IMR-90 (cell line): ENCODE measurements around the gene ZDHHC18. TPM values are rescaled to one million over a fixed set of nuclear protein-coding genes. Genes with fewer than 3 reads are reported as not detected.
A peak's percentile ranks its signal among the peaks of the same experiment; 100 is the strongest.

Experiments used
- ATAC-seq: fragments of 200-7000 bp; cut with Tn5 transposase; 2 replicates; pipeline ENCODE4 v1.9.1; 2020; ENCODE audit warnings: low read depth, mild to moderate bottlenecking, moderate library complexity
- BruUV-seq: library from RNA; stranded (reverse); fragments of 400-500 nt; replicated peaks from 2 replicates; lab custom pipeline; 2021; lab: Mats Ljungman, UMichigan
- CTCF ChIA-PET: fragments of 300-600 bp; formaldehyde crosslinking; extraction: SDS; loops from one replicate; lab custom pipeline; 2021; ENCODE audit warnings: antibody characterized with exemption; lab: Yijun Ruan, JAX
- POLR2A ChIA-PET: fragments of 300-600 bp; sonication (Branson Sonifier 250); formaldehyde crosslinking; loops from one replicate; lab custom pipeline; 2022; ENCODE audit warnings: antibody characterized with exemption; ENCODE audit not compliant: unreplicated experiment; lab: Charles Lee
- DNase-seq: peaks from one replicate; pipeline ENCODE4 v3.0.0; 2013
- H2AFZ ChIP-seq: replicated peaks from 2 replicates; pipeline ENCODE3; 2013; ENCODE audit warnings: low read length, mild to moderate bottlenecking; ENCODE audit not compliant: poor library complexity
- H2AK5ac ChIP-seq: 2 replicates; pipeline ENCODE4 v1.6.1; 2013; ENCODE audit warnings: low read depth, low read length, inconsistent platforms
- H2AK9ac ChIP-seq: replicated peaks from 2 replicates; pipeline ENCODE3; 2013; ENCODE audit warnings: mild to moderate bottlenecking, low read depth, low read length, moderate library complexity; ENCODE audit not compliant: poor library complexity
- H2BK120ac ChIP-seq: 2 replicates; pipeline ENCODE4 v1.6.1; 2013; ENCODE audit warnings: low read depth, low read length, inconsistent platforms
- H2BK15ac ChIP-seq: 3 replicates; pipeline ENCODE4 v1.6.1; 2013; ENCODE audit warnings: low read depth, low read length, inconsistent platforms
- H2BK20ac ChIP-seq: 2 replicates; pipeline ENCODE4 v1.6.1; 2013; ENCODE audit warnings: low read depth, mild to moderate bottlenecking, inconsistent platforms, low read length, moderate library complexity
- H2BK5ac ChIP-seq: 2 replicates; pipeline ENCODE4 v1.6.1; 2013; ENCODE audit warnings: mild to moderate bottlenecking, low read depth, low read length, inconsistent platforms; ENCODE audit not compliant: poor library complexity, severe bottlenecking
- H3K14ac ChIP-seq: replicated peaks from 2 replicates; pipeline ENCODE4 v1.6.1; 2013; ENCODE audit warnings: low read depth, low read length, inconsistent platforms
- H3K18ac ChIP-seq: 2 replicates; pipeline ENCODE4 v1.6.1; 2013; ENCODE audit warnings: low read depth, low read length, control low read depth
- H3K23ac ChIP-seq: 2 replicates; pipeline ENCODE4 v1.6.1; 2013; ENCODE audit warnings: low read depth, low read length, inconsistent platforms
- H3K27ac ChIP-seq: 2 replicates; pipeline ENCODE4 v1.5.1; 2013; ENCODE audit warnings: mild to moderate bottlenecking, control low read depth, low read length; ENCODE audit not compliant: insufficient read depth
- H3K27me3 ChIP-seq: 2 replicates; pipeline ENCODE4 v1.6.1; 2013; ENCODE audit warnings: low read length; ENCODE audit not compliant: control insufficient read depth, insufficient read depth
- H3K36me3 ChIP-seq: 2 replicates; pipeline ENCODE4 v1.6.1; 2013; ENCODE audit warnings: low read length, mixed read lengths; ENCODE audit not compliant: control insufficient read depth, insufficient read depth
- H3K4ac ChIP-seq: 2 replicates; pipeline ENCODE4 v1.6.1; 2013; ENCODE audit warnings: low read depth, low read length, inconsistent platforms
- H3K4me1 ChIP-seq: 2 replicates; pipeline ENCODE4 v1.6.1; 2013; ENCODE audit warnings: low read length, mixed read lengths; ENCODE audit not compliant: control insufficient read depth, insufficient read depth
- H3K4me2 ChIP-seq: 2 replicates; pipeline ENCODE4 v1.6.1; 2013; ENCODE audit warnings: low read depth, mild to moderate bottlenecking, control low read depth, low read length, moderate library complexity
- H3K4me3 ChIP-seq: 2 replicates; pipeline ENCODE4 v1.5.1; 2013; ENCODE audit warnings: low read depth, mild to moderate bottlenecking, control low read depth, low read length, moderate library complexity; ENCODE audit not compliant: insufficient read depth
- H3K56ac ChIP-seq: 2 replicates; pipeline ENCODE4 v1.6.1; 2013; ENCODE audit warnings: low read length, inconsistent platforms; ENCODE audit not compliant: insufficient read depth; ENCODE audit errors: extremely low read depth
- H3K79me1 ChIP-seq, 2 experiments: 2 replicates each; pipeline ENCODE4 v1.6.1; 2013; ENCODE audit warnings: low read length in 2 of 2, inconsistent platforms in 1 of 2, low read depth in 1 of 2
- H3K9ac ChIP-seq: 2 replicates; pipeline ENCODE4 v1.6.1; 2013; ENCODE audit warnings: low read depth, low read length, control low read depth
- H3K9me1 ChIP-seq: 2 replicates; pipeline ENCODE4 v1.6.1; 2013; ENCODE audit warnings: low read length, inconsistent platforms; ENCODE audit not compliant: insufficient read depth
- H3K9me3 ChIP-seq: 2 replicates; pipeline ENCODE4 v1.6.1; 2013; ENCODE audit warnings: low read length; ENCODE audit not compliant: control insufficient read depth, insufficient read depth
- H4K20me1 ChIP-seq: 2 replicates; pipeline ENCODE4 v1.6.1; 2013; ENCODE audit warnings: low read length, inconsistent platforms; ENCODE audit not compliant: insufficient read depth
- H4K5ac ChIP-seq: 2 replicates; pipeline ENCODE4 v1.6.1; 2013; ENCODE audit warnings: mild to moderate bottlenecking, low read depth, low read length, control low read depth
- H4K8ac ChIP-seq, 2 experiments: 2 replicates each; pipeline ENCODE4 v1.6.1; 2013; ENCODE audit warnings: low read depth in 2 of 2, low read length in 2 of 2, control low read depth in 1 of 2, inconsistent platforms in 1 of 2
- H4K91ac ChIP-seq: 2 replicates; pipeline ENCODE4 v1.6.1; 2013; ENCODE audit warnings: low read depth, low read length, inconsistent platforms; ENCODE audit not compliant: insufficient read depth
- CTCF ChIP-seq: conservative IDR thresholded peaks from 2 replicates; pipeline ENCODE4 v1.5.1; 2012; ENCODE audit warnings: mild to moderate bottlenecking, low read depth, low read length, improper control_type of control experiment
- SMC3 ChIP-seq: fragments of 150-350 bp; IDR thresholded peaks from 2 replicates; pipeline ENCODE4 v1.6.1; 2016; ENCODE audit warnings: low read depth, mild to moderate bottlenecking, antibody characterized with exemption, low read length, moderate library complexity
- WGBS, 2 experiments: methylation state at CpG; one replicate each; pipeline versions ENCODE4 v1.1.5 to v1.1.7; 2013; ENCODE audit warnings: missing lambda C conversion rate in 2 of 2; ENCODE audit not compliant: insufficient read length in 1 of 2; ENCODE audit errors: extremely low coverage in 2 of 2; 5-methylcytosine and 5-hydroxymethylcytosine counted together
- dilution Hi-C: fragments of 300-500 bp; cut with HindIII; formaldehyde crosslinking; loops from one replicate; pipeline ENCODE4 v1.14.3; 2018; ENCODE audit warnings: low sequenced_read_pairs; ENCODE audit not compliant: unreplicated experiment
- in situ Hi-C: fragments of 300-500 bp; cut with MboI; formaldehyde crosslinking; loops from 3 replicates; pipeline ENCODE4 v1.14.3; 2019; ENCODE audit warnings: low sequenced_read_pairs, inconsistent platforms, mixed read lengths
- intact Hi-C: fragments of 100-400 bp; cut with micrococcal nuclease; formaldehyde crosslinking; loops from 2 replicates; pipeline ENCODE4 v1.10.0; 2022
- polyA plus RNA-seq, 3 experiments: library from polyadenylated mRNA; depleted of rRNA; stranded (reverse); fragments of >200 nt; gene quantifications; 2 replicates each; pipeline ENCODE4 v1.2.3, GENCODE V29; 2012; ENCODE audit warnings: low replicate concordance in 1 of 3
- total RNA-seq: library from RNA; depleted of rRNA; stranded (reverse); fragments of >200 nt; gene quantifications from 2 replicates; pipeline ENCODE4 v1.2.3, GENCODE V29; 2012

The ZDHHC18 gene
- total and polyA plus RNA-seq, 2 of the 4 experiments (the other 2 are of a cell fraction) = 12.5 to 37.0 TPM

GRCh38 chr1:26784886-26785285 is 41.6 kb upstream of the ZDHHC18 start:
- CTCF ChIA-PET = interaction anchor here (1.4 kb wide), 1 partner anchor 93 kb away, joined by 4 read pairs; no protein-coding TSS in a partner anchor
- peak overlapping the region; percentile 36 for H2BK5ac ChIP-seq

More at GRCh38 chr1:26784886-26785285, 41.6 kb upstream of the ZDHHC18 start:
- Histone ChIP-seq H2BK15ac (0 out of 3 replicates have a peak overlapping the region, but pooled peaks have one; percentile 18), H3K4me3 (no peak overlapping the region), H4K8ac (no peak overlapping the region; a peak in 1 of 4 replicates), H2AK9ac (peak overlapping the region; percentile 38), H2BK20ac (0 out of 2 replicates have a peak overlapping the region, but pooled peaks have one; percentile 12), H3K9me1 (peaks cover 25% of the 10 kb centered on the region), H3K4me2 (no peak overlapping the region), H3K4ac (peak overlapping the region; percentile 63), H3K79me1 (peaks cover 52 to 76% of the 10 kb centered on the region in 2 experiments), H3K36me3 (peaks cover 14% of the 10 kb centered on the region), H3K9ac (no peak overlapping the region), H2AK5ac (peak overlapping the region; percentile 71; the same call in 1 of the 2 replicates), H3K4me1 (peaks cover 37% of the 10 kb centered on the region), H4K20me1 (peaks cover 18% of the 10 kb centered on the region), H3K18ac (no peak overlapping the region), H3K9me3 (no peaks in the 10 kb centered on the region), H3K27me3 (no peaks in the 10 kb centered on the region), H3K14ac (no peak overlapping the region), H2AFZ (no peak overlapping the region), H4K5ac (0 out of 2 replicates have a peak overlapping the region, but pooled peaks have one; percentile 15), H3K56ac (no peak overlapping the region), H2BK120ac (no peak overlapping the region), H3K27ac (peak overlapping the region; percentile 47; the same call in 1 of the 2 replicates), H3K23ac (peak overlapping the region; percentile 53; the same call in 1 of the 2 replicates), H4K91ac (peak overlapping the region; percentile 19)
- DNase-seq = no peak
- BruUV-seq = no TSS peak
- dilution Hi-C loops = loop anchor here (25.0 kb wide), 1 partner anchor 198 kb away; no protein-coding TSS in a partner anchor
- in situ Hi-C loops = loop anchor here (5.0 kb wide), 1 partner anchor 93 kb away; no protein-coding TSS in a partner anchor
- WGBS, 2 experiments = no CpG with 5 or more reads among the region's 1 CpG
- ATAC-seq = no peak
- TF ChIP-seq SMC3 (no peak), CTCF (no peak)
- intact Hi-C loops = no loop called here
- POLR2A ChIA-PET = no interaction called here
